Thymus (tissue), 11 donors: ENCODE measurements around the gene LGALS8. TPM values are rescaled to one million over a fixed set of nuclear protein-coding genes. Genes with fewer than 3 reads are reported as not detected.

ENCODE experiments used
- DNase-seq, 9 donors: peaks; one replicate each; pipeline ENCODE4 v3.0.0-alpha.2; 2013; ENCODE audit warnings: low spot score in 9 of 9, low read depth in 6 of 9, missing footprints in 1 of 9
- H3K27ac ChIP-seq, 2 donors: one replicate each; pipeline ENCODE4 v1.5.1; 2013; ENCODE audit warnings: control low read depth in 1 of 2, low read depth in 1 of 2, low read length in 1 of 2, mild to moderate bottlenecking in 1 of 2, moderate library complexity in 1 of 2
- H3K27me3 ChIP-seq, 2 donors: one replicate each; pipeline ENCODE4 v1.5.1; 2013; ENCODE audit warnings: low read length in 1 of 2; ENCODE audit not compliant: control insufficient read depth in 2 of 2, insufficient read depth in 1 of 2
- H3K36me3 ChIP-seq, 2 donors: one replicate each; pipeline ENCODE4 v1.5.1; 2013; ENCODE audit warnings: low read length in 1 of 2, mild to moderate bottlenecking in 1 of 2, moderate library complexity in 1 of 2; ENCODE audit not compliant: control insufficient read depth in 2 of 2, insufficient read depth in 2 of 2
- H3K4me1 ChIP-seq, 2 donors: one replicate each; pipeline ENCODE4 v1.5.1; 2013; ENCODE audit warnings: low read length in 2 of 2; ENCODE audit not compliant: control insufficient read depth in 2 of 2, insufficient read depth in 2 of 2
- H3K4me3 ChIP-seq, 2 donors: one replicate each; pipeline ENCODE4 v1.5.1; 2013; ENCODE audit warnings: low read length in 2 of 2, control low read depth in 1 of 2, mild to moderate bottlenecking in 1 of 2
- H3K9me3 ChIP-seq, 2 donors: one replicate each; pipeline ENCODE4 v1.5.1; 2013; ENCODE audit warnings: low read length in 1 of 2, mild to moderate bottlenecking in 1 of 2; ENCODE audit not compliant: control insufficient read depth in 2 of 2, insufficient read depth in 1 of 2
- WGBS: extraction: QIAGEN DNeasy Blood & Tissue Kit; methylation state at CpG from one replicate; pipeline ENCODE4 v1.1.7; 2013; 5-methylcytosine and 5-hydroxymethylcytosine counted together
- polyA plus RNA-seq: library from polyadenylated mRNA; stranded (reverse); fragments of 200-250 nt; gene quantifications from one replicate; pipeline ENCODE4 v1.2.3, GENCODE V29; 2013
- total RNA-seq: library from RNA; stranded (reverse); fragments of 120-200 nt; gene quantifications from one replicate; pipeline ENCODE4 v1.2.4, GENCODE V29; 2013
- donor health status: healthy.

Gene LGALS8
- total and polyA plus RNA-seq, 2 donors, result 32.1 to 41.6 TPM

DNA sequence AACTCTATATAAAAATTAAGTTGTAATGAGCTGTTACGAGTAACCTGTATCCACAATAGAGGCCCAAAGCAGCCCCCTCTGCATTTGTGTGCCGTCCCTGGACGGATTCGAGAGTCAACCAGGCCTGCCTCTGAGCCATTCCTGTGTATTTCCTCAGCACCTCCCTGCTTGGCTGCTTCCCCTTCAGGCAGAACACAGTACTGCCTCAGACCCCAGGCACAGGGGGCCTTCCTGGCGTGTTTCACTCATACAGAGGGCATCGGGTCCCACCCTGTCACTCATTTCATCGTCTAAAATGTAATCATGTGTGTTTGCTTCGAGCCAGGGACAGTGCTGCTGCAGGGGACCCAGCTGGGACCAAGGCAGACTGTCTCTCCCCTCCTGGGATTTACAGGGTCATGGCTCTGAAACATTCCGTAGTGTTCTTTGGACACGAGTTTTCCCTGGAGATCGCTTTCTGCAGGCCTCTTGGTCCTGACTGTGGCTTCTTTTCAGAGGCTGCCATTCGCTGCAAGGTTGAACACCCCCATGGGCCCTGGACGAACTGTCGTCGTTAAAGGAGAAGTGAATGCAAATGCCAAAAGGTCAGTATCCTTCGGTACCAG is 19.4 kb downstream of the LGALS8 start:
- H3K36me3 ChIP-seq, result peaks cover 87 to 97% of the 10 kb centered on the region in 2 donors

DNA sequence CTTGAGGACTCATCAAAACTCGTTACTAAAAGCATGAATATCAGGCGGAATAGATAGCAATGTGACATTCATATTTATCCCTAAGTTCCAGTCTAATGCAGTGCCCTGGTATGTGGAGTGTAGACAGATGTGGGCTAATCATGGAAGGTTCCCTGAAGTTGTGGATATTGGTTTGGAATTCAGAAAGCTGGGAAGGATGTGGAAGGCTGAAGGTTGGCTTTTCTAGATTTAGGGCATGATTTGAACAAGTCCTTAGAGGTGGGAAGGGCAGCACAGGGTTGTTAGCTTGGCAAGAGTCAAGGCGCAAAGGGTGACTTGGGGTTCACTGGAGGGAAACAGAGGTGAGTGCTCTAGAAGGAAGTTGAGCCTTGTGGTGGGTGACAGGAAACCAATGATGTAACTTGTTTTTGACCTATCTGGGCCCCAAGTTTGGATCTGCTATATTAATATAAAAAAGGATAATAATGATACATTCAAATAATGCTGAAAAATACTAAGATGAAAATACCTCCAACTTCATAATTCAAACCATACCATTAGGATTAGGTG is 21.9 kb downstream of the LGALS8 start:
- no peak for DNase-seq
- no peaks in the 10 kb centered on the region for H3K9me3 ChIP-seq
- no peaks in the 10 kb centered on the region for H3K4me1 ChIP-seq
- H3K27ac ChIP-seq, result no peak overlapping the region
- no peaks in the 10 kb centered on the region for H3K27me3 ChIP-seq
- no peak overlapping the region for H3K4me3 ChIP-seq
- peaks cover 79 to 96% of the 10 kb centered on the region in 2 donors for H3K36me3 ChIP-seq
- 83% methylated on average over 3 of the region's 3 CpGs for WGBS

More for the DNA sequence above, 19.4 kb downstream of the LGALS8 start:
- no peaks in the 10 kb centered on the region for H3K27me3 ChIP-seq
- H3K4me1 ChIP-seq, result no peaks in the 10 kb centered on the region
- DNase-seq, result no peak
- no peaks in the 10 kb centered on the region for H3K9me3 ChIP-seq
- no peak overlapping the region for H3K27ac ChIP-seq
- WGBS, result 91% methylated on average over 16 of the region's 16 CpGs
- H3K4me3 ChIP-seq, result no peak overlapping the region

DNA sequence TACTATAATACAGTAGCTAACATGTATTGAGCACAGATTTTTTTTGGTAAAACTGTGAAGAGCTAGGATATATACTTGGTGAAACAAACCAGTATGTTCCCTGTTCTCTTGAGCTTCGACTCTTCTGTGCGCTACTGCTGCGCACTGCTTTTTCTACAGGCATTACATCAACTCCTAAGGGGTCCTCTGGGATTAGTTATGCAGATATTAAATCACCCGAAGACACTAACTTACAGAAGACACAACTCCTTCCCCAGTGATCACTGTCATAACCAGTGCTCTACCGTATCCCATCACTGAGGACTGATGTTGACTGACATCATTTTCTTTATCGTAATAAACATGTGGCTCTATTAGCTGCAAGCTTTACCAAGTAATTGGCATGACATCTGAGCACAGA is 24.7 kb downstream of the LGALS8 start:
- Histone ChIP-seq H3K27me3 (no peaks in the 10 kb centered on the region), H3K4me3 (no peak overlapping the region), H3K9me3 (no peaks in the 10 kb centered on the region), H3K4me1 (no peaks in the 10 kb centered on the region), H3K36me3 (peaks cover 62 to 96% of the 10 kb centered on the region in 2 donors), H3K27ac (no peak overlapping the region)
- 91% methylated on average over 6 of the region's 6 CpGs for WGBS
- DNase-seq, result no peak

DNA sequence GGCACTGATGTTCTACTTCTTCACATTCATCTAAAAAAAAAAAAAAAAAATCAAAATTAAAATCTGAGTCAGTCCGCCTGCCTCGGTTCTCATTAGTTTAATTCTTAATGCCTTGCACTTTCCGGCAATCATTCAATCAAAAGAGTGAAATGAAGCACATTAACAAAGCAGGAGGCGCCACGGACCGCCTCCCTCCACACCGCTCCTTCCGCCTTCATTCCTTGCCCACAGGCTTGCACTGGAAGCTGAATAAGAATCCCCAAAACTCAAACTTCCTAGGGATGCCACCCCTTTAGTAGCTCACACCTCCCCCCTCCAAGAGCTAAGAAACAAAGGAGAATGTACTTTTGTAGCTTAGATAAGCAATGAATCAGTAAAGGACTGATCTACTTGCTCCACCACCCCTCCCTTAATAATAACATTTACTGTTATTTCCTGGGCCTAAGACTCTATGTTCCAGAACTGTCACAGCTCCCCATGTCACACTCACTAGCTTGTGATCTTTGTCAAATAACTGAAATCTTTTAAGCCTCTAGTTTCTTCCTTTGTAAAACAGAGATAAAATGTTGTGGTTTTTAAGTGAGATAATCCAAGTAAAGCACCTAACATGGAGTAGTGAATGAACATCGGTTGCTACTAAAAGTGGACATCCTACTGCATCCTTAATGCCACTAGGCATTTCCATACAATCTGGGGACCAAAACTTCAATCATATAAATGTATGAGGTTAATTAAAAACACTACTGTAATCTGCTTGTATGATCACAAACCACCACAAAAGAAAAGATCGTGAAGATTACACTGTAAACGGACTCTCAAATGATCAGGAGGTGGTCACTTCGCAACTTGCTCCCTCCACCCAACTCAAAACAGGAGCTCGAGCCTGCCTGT is 27.4 kb downstream of the LGALS8 start:
- Histone ChIP-seq H3K36me3 (peaks cover 51 to 92% of the 10 kb centered on the region in 2 donors), H3K27me3 (no peaks in the 10 kb centered on the region), H3K4me1 (no peaks in the 10 kb centered on the region), H3K4me3 (no peak overlapping the region), H3K27ac (no peak overlapping the region), H3K9me3 (no peaks in the 10 kb centered on the region)
- no peak for DNase-seq
- 86% methylated on average over 13 of the region's 13 CpGs for WGBS

DNA sequence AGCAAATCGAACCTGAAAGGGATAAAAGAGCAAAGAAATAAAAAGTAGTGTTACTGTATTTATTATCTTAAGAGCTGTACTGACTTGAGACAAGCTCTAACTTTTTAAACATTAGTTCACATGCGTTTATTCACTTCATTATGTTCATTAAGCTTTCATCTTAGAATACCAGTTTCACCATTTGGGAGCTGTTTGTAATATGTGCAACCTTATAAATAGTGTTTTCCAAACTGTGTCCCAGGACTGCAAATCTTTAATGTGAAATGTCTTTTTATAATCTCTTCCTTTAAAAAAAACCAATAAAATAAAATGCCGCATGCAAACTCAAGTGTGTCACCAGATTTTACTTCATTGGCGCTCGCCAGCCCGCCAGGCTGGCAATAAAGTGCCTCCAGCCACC is 28.3 kb downstream of the LGALS8 start:
- H3K4me1 ChIP-seq, result no peaks in the 10 kb centered on the region
- H3K4me3 ChIP-seq, result no peak overlapping the region
- H3K9me3 ChIP-seq, result no peaks in the 10 kb centered on the region
- H3K27ac ChIP-seq, result no peak overlapping the region
- DNase-seq, result no peak
- H3K36me3 ChIP-seq, result peaks cover 55 to 92% of the 10 kb centered on the region in 2 donors
- 80% methylated on average over 6 of the region's 6 CpGs for WGBS
- H3K27me3 ChIP-seq, result no peaks in the 10 kb centered on the region

DNA sequence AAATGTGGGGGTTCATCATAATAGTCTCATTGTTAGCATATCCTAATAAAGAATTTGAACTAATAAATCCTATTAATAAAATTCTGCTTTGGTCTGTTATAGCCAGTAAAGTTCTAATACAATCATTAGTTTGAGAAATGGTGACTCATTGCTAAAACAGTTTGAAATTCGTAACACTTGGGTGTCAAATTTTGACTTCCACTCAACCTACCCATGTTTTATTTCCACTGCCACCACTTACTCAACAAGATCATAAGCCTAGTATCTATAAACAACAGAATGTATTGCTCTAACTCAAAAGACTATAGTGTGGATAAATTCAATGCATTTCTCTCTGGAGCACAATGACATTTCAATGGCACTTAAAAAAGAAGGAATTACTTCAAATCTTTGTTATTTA is 29.1 kb downstream of the LGALS8 start:
- H3K9me3 ChIP-seq, result no peaks in the 10 kb centered on the region
- 38% methylated on average over 1 of the region's 1 CpG for WGBS
- peaks cover 55 to 92% of the 10 kb centered on the region in 2 donors for H3K36me3 ChIP-seq
- no peaks in the 10 kb centered on the region for H3K27me3 ChIP-seq
- H3K4me3 ChIP-seq, result no peak overlapping the region
- no peak for DNase-seq
- no peak overlapping the region for H3K27ac ChIP-seq
- no peaks in the 10 kb centered on the region for H3K4me1 ChIP-seq

DNA sequence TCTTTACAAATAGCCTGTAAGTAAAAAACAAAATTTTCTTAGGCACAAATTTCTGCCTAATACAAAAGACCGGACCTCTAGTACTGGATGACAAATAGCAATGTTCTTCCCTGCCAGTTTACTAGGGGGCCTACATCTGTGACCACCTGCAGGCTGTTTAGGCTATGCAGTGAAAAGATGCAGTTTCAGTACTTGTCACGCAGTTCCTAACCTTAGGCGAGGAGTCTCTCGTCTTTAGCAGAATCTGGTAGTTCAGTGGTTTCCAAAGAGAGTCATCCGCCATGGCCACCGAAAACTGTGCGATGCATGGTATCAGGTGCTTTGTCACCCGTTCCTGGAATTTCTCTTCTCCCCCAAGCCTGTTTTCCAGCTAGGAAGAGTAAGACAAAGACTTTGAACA is 29.6 kb downstream of the LGALS8 start:
- no peaks in the 10 kb centered on the region for H3K27me3 ChIP-seq
- H3K4me3 ChIP-seq, result no peak overlapping the region
- H3K36me3 ChIP-seq, result peaks cover 55 to 92% of the 10 kb centered on the region in 2 donors
- 85% methylated on average over 8 of the region's 8 CpGs for WGBS
- DNase-seq, result no peak
- H3K4me1 ChIP-seq, result no peaks in the 10 kb centered on the region
- H3K9me3 ChIP-seq, result no peaks in the 10 kb centered on the region
- no peak overlapping the region for H3K27ac ChIP-seq

DNA sequence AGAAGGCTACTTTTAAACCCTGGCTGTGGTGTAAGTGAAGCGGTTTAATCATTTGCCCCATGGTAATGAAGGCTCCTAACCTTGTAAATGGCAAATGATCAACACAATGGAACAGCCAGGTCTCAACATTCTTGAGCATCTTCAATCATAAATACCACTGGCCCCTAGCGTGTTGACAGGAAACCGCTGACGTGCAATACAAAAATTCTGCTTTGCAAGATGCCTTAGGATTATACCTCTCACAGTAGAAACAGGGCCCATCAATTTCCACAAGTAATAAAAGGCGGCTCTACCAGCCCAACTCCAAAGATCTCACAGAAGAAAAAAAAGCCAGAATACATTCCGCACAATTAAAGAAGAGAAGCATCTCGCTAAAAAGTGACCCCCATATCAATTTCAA is 32.8 kb downstream of the LGALS8 start:
- peaks cover 55 to 84% of the 10 kb centered on the region in 2 donors for H3K36me3 ChIP-seq
- 91% methylated on average over 7 of the region's 7 CpGs for WGBS
- H3K4me1 ChIP-seq, result no peaks in the 10 kb centered on the region
- no peak overlapping the region for H3K27ac ChIP-seq
- H3K4me3 ChIP-seq, result no peak overlapping the region
- H3K9me3 ChIP-seq, result no peaks in the 10 kb centered on the region
- no peak for DNase-seq
- no peaks in the 10 kb centered on the region for H3K27me3 ChIP-seq

DNA sequence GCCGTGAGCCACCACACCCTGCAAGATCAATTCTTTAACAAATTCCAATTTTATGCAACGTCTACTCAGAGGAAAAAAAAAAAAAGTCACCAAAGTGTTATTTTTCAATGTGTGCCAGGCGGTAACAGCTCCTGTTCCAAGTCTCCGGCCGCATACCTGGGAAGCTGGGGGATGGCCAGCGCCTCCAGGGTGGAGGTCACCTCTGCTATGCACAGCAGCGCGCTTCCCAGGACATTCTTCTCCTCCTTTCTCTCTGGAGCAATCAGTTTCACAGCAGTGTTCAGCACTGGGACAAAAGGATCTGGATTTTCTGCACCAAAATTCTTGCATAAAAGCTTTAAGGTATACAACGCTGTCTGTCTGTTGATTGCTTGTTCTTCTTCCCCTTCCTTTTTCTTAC is 34.3 kb downstream of the LGALS8 start:
- no peak for DNase-seq
- Histone ChIP-seq H3K27ac (no peak overlapping the region), H3K36me3 (peaks cover 55 to 75% of the 10 kb centered on the region in 2 donors), H3K27me3 (no peaks in the 10 kb centered on the region), H3K9me3 (no peaks in the 10 kb centered on the region), H3K4me3 (no peak overlapping the region), H3K4me1 (no peaks in the 10 kb centered on the region)
- 97% methylated on average over 9 of the region's 9 CpGs for WGBS
